GM18502 (cell line): ENCODE data around the gene ARHGEF17.

Experiments used
- ATAC-seq: cut with Tn5 transposase; IDR thresholded peaks from one replicate; pipeline ENCODE4 v1.9.1; 2021; ENCODE audit warnings: mild to moderate bottlenecking; ENCODE audit not compliant: unreplicated experiment, poor library complexity

ARHGEF17 gene

GRCh38 chr11:73325036-73325981, 17.2 kb downstream of the ARHGEF17 start:
- peak; percentile 70 for ATAC-seq

DNA sequence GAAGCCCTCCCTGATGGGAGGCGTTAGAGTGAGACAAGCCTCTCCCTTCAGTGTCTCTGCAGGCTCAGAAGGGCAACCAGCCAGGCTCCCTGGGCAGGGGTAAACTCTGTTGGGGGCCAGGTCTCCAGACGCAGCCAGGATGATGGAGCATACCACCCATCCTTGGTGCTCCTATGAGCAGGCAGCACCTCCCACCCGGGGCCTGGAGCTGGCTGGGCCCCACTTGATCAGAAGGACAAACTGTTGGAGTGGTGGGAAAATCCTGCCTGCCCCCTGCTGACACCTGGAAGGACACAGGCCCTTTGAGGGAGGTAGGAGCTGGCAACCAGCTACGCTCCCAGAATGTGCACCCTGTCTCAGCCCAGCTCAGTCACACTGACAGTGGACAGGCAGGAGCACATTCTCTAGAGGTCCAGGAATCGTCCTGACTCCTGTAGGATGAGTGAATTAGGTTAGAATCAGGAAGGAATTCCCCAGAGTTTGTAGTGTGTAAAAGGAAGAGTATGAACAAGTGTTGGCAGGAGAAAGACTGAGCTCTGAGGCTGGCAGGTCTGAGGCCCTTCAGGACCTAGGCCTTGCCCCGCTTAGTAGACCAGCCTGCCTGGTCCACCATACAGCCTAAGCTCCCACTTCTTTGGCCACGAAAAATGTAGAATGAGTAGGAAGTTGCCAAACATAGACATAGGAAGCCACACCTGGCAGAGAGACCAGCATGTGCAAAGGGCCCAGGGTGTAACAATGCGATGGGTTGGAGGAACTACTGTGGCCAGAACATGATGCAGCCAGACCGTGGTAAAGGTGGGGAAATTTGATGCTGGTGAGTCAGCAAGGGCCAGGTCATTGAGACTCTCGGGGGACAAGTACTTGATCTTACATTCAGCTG, 19.1 kb downstream of the ARHGEF17 start:
- no peak for ATAC-seq

- no peak for ATAC-seq
These were observed 19.8 kb downstream of the ARHGEF17 start for GRCh38 chr11:73327812-73328364.

DNA sequence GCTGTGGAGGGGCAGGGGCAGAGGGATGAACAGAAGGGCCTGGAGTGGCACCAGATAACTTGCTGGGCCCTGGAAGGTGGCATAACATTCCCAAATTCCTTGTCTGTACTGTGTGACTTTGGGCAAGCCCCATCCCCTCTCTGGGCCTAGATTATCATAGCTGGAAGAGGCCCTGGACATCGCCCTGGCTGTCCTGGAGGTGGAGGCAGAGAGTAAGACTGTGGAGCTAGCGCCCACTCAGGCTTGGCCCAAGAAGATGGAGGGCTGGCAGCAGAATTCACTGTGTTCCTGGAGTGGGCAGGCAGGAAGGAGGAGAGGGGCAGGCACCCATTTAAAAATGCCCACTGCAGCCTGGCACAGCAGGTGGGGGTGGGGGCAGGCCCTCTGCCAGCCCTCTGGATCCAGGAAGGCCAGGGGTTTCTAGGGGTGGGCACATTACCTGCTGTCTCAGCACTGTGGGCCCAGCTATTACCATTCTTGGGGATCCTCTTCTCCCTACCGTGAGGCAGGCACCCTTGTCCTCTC, 22.6 kb downstream of the ARHGEF17 start:
- no peak for ATAC-seq

DNA sequence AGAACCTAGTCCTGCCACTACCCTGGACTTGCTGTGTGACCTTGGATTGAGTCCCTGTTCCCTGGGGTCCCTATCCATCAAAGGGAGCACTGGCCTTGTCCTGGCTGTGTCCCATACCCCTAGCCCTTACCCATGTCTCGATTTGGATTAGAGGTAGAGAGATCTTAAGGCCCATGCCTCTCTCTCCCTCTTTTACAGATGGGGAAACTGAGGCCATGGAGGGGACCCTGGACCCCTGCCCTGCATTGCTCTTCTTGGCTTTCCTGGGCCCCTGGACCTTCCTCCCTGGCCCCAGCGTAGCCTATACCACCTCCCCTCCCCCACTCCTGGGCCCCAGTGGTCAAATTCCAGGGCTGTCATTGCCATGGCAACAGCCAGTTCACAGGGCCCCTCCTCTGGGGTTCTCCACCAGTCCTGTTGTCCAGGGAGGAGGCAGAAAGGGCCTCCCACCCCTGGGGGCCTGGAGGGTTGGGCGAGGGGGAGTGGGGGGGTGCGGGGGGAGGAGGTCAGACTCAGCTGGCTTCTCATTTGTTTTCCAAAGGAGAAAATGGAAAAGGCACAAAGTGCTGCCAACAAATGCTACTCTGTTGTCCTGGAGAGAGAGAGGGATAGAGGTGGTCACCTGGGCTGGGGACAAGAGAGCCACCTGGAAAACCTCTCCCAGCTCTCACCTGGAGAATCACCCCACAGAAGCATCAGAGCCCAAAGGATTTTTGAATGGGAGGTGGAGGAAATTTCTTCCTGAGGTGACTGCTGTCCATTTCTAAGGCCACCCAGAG, 23.3 kb downstream of the ARHGEF17 start:
- ATAC-seq = no peak

DNA sequence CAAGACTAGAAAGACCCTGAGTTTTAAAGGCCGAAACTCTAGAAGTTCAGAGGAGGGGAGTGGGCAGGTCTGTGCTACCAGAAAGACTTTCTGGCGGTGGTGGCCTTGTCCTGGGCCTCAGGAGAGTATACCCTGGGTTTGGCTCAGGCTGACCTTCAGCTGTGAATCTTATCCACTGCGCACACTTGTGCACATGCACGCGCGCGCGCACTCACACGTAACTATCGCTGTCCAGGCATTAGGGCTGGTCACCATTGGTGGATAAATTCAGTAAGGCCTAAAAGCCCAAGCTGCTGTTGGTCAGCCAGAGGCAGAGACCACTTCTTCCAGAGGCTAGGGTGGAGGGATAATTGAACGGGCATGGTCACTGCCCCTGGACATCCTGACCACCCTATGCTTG, 25.1 kb downstream of the ARHGEF17 start:
- ATAC-seq = no peak

- ATAC-seq = no peak
These were observed 25.7 kb downstream of the ARHGEF17 start for GRCh38 chr11:73333640-73334383.

GRCh38 chr11:73334384-73335203, 26.5 kb downstream of the ARHGEF17 start:
- ATAC-seq = no peak

- no peak for ATAC-seq
These were observed 27.3 kb downstream of the ARHGEF17 start for GRCh38 chr11:73335204-73335923.

DNA sequence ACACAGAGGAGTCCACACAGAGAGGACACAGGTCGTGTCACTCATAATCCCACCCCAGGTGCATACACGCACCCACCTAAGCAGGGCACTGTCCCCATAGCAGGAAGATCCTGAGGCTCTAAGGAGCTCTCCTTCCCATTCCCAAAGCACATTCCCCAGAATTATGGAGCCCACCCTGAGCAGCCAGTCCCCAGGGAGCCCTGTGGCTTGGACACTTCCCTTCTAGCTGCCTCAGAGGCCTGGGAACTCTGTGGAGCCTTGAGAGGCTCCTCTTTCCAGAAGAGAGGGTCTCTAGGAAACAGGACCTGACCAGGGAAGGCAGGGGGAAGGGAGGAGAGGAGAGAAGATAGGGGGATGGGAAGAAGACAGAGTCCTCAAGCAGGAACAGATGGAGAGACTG, 29.8 kb downstream of the ARHGEF17 start:
- no peak for ATAC-seq

DNA sequence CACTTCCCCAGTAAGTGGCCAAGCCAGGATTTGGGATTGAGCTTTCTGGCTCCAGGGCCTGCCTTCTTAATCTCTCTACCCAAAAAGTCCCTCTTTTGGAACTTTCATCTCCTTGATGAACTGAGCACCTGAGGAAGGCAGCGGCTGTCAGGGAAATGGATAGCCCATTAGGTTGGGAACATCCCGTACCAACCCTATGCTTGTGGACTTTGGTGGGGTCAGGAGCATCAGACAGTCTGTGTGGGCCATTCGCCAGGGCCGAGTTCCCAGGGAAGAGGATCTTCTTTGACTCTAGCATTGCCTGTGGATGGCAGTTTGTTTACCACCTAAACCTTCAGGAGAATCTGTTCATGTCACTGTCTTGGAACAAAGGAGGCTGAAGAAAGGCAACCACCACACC, 30.2 kb downstream of the ARHGEF17 start:
- ATAC-seq = no peak

GRCh38 chr11:73340164-73340563, 32.1 kb downstream of the ARHGEF17 start:
- ATAC-seq = no peak

DNA sequence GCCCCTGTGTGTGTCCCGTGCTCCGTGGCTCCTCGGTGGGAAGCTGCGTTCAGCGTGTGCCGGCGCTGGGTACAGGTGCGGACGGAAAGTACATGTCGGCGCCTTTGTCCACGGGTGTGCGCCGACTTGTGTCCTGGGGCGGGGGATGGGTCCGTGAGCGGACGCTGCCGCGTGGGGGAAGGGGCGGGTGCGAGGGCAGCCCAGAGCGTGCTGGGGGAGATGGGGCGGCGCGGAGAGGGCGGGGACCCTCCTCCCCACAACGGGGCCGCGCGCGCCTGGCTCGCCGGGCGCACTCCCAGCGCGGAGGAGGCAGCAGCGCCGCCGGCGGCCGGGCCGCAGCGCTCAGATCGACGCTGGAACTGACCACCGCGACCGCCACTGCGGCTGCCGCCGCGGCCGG, 34.6 kb downstream of the ARHGEF17 start:
- ATAC-seq = no peak

- ATAC-seq = no peak
These were observed 35.2 kb downstream of the ARHGEF17 start for GRCh38 chr11:73343076-73343873.

GRCh38 chr11:73344191-73344607, 36.1 kb downstream of the ARHGEF17 start:
- no peak for ATAC-seq

DNA sequence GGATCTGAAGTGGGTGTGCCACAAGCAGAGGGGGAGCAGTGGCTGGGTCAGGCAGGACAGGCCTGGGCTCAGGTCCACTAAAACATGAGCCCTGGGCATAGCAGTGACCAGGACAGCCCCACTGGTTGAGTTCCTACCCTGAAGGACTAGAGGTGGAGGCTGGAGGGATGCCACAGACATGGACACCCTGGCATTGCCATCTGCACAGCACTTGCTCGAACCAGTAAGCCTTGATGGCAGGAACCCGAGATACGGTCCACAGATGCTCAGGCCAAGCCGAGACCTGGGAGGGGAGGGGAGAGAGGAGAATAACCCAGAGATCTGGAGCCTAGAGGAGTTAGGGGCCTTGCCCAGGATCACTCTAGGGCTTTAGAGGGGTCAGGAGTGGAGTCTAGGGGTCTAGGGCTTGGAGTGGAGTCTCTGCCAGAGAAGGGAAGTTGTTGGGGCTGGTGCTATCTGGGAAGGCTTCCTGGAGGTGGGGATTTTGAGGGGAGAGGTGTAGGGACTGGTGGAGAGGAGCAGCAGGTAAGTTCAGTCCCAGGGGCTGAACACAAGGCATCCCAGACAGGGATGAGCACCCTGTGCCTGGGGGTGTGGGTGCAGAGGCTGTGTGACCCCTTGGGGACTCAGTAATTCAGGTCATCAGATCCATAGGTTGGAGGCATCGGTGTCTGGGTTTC, 37.5 kb downstream of the ARHGEF17 start:
- no peak for ATAC-seq
